ENCODE results near the gene SGK1. TPM values are rescaled to one million over a fixed set of nuclear protein-coding genes. Genes with fewer than 3 reads are reported as not detected.
"Not testable (repeated sequence)": the region's sequence is repeated elsewhere in the genome, so short reads cannot be mapped to it uniquely, and the experiment has no call there.

Gene SGK1
- total RNA-seq, 1 donor from 2014 or later: 7.2 TPM

DNA sequence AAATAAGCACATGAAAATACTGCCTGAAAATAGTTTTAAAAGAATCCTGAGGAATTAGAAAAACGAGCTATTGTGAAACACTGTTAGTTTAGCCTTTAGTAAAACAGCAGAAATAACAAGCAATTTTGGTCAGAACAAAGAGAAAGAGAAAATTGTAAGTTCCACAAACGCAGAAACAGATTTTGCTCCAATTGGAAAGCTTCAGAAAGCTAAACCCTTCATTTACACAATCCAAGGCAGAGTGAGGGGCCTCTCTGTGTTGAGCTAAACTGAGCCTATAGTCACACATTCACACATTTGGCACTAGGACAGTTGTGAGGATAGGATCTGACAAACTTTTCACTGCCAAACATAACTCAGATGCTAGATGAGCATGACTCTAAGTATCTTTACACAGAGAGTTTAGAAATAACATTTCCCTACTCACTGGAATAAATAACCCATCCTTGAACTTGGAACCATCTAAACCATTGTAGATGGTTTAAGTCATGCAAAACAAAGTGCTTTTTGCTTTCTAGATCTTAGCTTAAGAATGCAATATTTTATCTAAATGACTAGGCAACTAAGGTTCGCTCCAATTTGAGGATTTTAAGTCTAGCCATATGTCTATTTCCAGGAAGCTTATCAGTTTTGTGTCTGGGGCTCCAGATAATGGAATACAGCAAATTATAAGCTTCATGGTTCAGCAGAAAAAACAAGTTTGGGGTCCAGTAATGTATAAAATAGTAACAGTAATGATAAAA is 122.6 kb downstream of the SGK1 start:
- Mint-ChIP-seq H3K27me3 (ENCODE audit: unreplicated experiment) (no peaks in the 10 kb centered on the region), H3K36me3 (ENCODE audit: low read depth, unreplicated experiment) (no peaks in the 10 kb centered on the region), H3K4me1 (ENCODE audit: unreplicated experiment) (peaks cover 20% of the 10 kb centered on the region), H3K9me3 (ENCODE audit: unreplicated experiment) (no peaks in the 10 kb centered on the region), H3K4me3 (ENCODE audit: unreplicated experiment) (no peak overlapping the region), H3K27ac (ENCODE audit: unreplicated experiment) (no peak overlapping the region)
- no peak for DNase-seq (ENCODE audit: low spot score)
- TF ChIP-seq CTCF (IDR thresholded peaks at IDR 0.05; ENCODE audit: unreplicated experiment): no peak

DNA sequence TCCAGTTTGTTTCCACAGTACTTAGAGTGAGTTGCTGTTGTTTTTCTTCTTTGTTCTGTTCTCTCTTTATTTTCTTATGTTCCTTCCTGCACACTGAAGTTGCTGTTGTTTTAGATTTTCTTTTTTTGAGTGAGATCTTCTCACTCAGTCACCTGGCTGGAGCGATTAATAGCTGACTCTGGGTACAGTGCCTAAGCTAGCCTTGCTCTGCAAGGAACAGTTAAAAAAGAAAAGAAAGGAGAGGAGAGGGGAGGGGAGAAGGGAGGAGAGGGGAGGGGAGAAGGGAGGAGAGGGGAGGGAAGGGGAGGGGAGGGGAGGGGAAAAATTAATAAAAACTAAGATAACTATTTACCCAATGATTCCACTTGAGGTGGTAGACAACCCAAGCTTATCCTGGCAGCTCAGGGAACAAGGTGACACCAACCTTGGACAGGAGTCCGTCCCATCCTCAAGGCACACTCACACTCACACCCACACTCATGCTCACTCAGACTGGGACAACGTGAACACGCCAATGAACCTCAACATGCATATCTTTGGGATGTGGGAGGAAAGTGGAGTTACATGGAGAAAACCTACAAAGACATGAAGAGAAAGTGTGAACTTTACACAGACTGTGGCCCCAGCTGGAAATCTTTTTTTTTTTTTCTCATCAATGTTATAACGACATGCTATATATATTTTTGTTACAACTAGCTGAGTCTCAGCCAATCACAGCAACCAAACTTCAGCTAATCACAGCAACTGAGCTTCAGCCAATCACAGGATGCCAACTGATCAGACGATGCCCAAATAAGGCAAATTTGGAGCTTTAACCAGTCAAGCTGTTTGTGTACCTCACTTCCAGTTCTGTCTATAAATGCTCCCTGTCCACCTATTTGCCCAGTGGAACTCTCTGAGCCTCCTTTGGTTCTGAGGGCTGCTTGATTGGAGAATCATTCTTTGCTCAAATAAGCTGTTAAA is 124.1 kb downstream of the SGK1 start:
- TF ChIP-seq CTCF (IDR thresholded peaks at IDR 0.05; ENCODE audit: unreplicated experiment): no peak
- Mint-ChIP-seq H3K27me3 (ENCODE audit: unreplicated experiment) (no peaks in the 10 kb centered on the region), H3K27ac (ENCODE audit: unreplicated experiment) (peak overlapping the region; percentile 25), H3K36me3 (ENCODE audit: low read depth, unreplicated experiment) (no peaks in the 10 kb centered on the region), H3K4me3 (ENCODE audit: unreplicated experiment) (no peak overlapping the region), H3K9me3 (ENCODE audit: unreplicated experiment) (no peaks in the 10 kb centered on the region), H3K4me1 (ENCODE audit: unreplicated experiment) (peaks cover 11% of the 10 kb centered on the region)
- DNase-seq (ENCODE audit: low spot score): no peak

DNA sequence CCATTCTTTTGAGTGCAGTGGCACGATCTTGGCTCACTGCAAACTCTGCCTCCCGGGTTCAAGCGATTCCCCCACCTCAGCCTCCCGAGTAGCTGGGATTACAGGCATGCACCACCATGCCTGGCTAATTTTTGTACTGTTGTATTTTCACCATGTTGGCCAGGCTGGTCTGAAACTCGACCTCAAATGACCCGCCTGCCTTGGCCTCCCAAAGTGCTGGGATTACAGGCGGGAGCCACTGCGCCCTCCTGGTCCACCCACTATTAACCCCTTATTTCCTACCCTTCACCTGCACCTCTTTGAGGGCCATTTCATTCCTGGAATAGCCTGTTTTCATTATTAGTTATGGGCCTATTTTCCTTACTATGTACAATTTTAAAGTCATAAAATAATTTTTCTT is 125.3 kb downstream of the SGK1 start:
- H3K36me3 Mint-ChIP-seq (ENCODE audit: low read depth, unreplicated experiment); H3K27ac Mint-ChIP-seq (ENCODE audit: unreplicated experiment); DNase-seq (ENCODE audit: low spot score); H3K27me3 Mint-ChIP-seq (ENCODE audit: unreplicated experiment); H3K9me3 Mint-ChIP-seq (ENCODE audit: unreplicated experiment); H3K4me3 Mint-ChIP-seq (ENCODE audit: unreplicated experiment): not testable (repeated sequence)
- peaks cover 11% of the 10 kb centered on the region for H3K4me1 Mint-ChIP-seq (ENCODE audit: unreplicated experiment)

- H3K27ac Mint-ChIP-seq (ENCODE audit: unreplicated experiment): no peak overlapping the region
- peaks cover 2% of the 10 kb centered on the region for H3K27me3 Mint-ChIP-seq (ENCODE audit: unreplicated experiment)
- no peak overlapping the region for H3K4me3 Mint-ChIP-seq (ENCODE audit: unreplicated experiment)
- DNase-seq (ENCODE audit: low spot score): no peak
- H3K36me3 Mint-ChIP-seq (ENCODE audit: low read depth, unreplicated experiment): no peaks in the 10 kb centered on the region
- H3K4me1 Mint-ChIP-seq (ENCODE audit: unreplicated experiment): peaks cover 11% of the 10 kb centered on the region
- no peak for TF ChIP-seq CTCF (IDR thresholded peaks at IDR 0.05; ENCODE audit: unreplicated experiment)
- no peaks in the 10 kb centered on the region for H3K9me3 Mint-ChIP-seq (ENCODE audit: unreplicated experiment)
These were observed 127.0 kb downstream of the SGK1 start for GRCh38 chr6:134190883-134191282.

GRCh38 chr6:134187751-134188150 is 130.2 kb downstream of the SGK1 start:
- Mint-ChIP-seq H3K36me3 (ENCODE audit: low read depth, unreplicated experiment) (no peaks in the 10 kb centered on the region), H3K27ac (ENCODE audit: unreplicated experiment) (no peak overlapping the region), H3K27me3 (ENCODE audit: unreplicated experiment) (peaks cover 2% of the 10 kb centered on the region), H3K9me3 (ENCODE audit: unreplicated experiment) (no peaks in the 10 kb centered on the region), H3K4me1 (ENCODE audit: unreplicated experiment) (peaks cover 6% of the 10 kb centered on the region), H3K4me3 (ENCODE audit: unreplicated experiment) (no peak overlapping the region)
- TF ChIP-seq CTCF (IDR thresholded peaks at IDR 0.05; ENCODE audit: unreplicated experiment): no peak
- no peak for DNase-seq (ENCODE audit: low spot score)
